ENCODE measurements around the gene CHSY3.
A peak's percentile ranks its signal among the peaks of the same experiment; 100 is the strongest.
"Not testable (repeated sequence)": the region's sequence is repeated elsewhere in the genome, so short reads cannot be mapped to it uniquely, and the experiment has no call there.

Gene CHSY3

DNA sequence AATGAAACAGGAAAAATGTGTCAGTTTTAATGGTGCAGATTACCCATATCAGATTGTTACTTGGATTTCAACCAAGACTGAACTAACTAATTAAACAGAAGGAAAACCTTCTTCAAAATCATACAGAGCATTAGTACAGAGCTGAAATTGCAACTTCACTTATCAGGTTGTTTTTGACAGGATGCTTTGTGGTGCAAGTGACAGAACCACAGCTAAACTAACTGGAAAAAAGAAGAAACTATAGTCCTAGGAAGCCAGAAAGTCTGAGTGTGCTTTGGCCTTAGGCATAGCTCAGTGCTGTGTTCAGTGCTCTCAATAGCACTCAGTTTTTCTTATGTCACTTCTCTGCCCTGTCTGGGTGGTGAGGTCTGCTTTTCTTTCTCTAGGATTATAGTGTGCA lies 267.4 kb downstream of the CHSY3 start:
- DNase-seq: no peak

DNA sequence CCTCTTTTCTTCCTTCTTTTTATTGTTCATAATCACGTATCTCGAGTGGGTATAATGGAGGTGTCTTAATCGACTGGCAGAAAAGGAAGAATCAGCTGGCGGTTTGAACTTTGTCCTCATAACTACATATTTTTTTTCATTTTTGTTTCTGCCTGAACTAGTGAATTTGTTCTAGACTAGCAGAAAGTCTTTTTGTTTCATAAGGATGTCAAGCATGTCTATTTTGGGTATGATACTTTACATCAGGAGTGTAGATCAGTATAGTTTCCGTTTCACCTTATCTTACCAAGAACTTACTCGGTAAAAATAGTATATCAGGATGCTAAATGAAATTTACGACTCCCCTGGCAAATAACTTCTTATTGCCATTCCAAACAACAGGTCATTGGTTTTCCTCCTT lies 278.9 kb downstream of the CHSY3 start:
- no peak for DNase-seq

DNA sequence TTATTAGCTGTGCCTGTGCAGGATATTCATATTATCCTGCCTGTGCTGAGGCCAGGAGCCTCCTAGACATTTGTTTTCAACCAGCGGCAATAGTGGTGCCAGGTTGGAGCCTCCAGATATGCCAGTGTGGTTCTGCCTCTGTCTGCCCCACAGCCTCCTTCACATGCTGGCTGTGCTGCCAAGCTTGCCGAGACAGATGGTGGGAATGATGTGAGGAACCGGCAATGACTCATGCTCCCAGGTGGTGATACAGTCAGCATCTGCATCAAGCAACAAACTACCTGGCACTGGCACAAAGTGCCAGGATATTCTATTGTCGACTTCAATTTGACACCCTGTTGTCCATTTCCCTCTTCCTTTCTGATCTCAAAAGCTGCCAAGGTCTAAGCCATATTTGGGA lies 285.7 kb downstream of the CHSY3 start:
- peak; percentile 1 for DNase-seq

DNA sequence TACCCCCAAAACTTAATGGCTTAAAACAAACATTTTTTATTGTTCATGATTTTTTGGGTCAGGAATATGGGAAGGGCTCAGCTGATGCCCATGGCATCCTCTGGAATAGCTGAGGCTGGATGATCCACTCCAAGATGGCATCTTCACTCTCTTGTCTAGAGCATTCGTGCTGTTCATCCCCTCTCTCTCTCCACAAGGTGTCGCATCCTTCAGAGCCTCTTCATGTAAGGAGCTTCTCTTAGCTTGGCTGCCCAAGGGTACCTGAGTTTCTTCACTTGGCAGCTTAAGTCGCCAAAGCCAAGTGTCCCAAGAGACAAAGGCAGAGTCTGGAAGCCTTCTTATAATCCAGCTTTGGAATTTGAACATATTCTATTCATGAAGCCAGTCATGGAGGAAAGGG lies 294.7 kb downstream of the CHSY3 start:
- peak; percentile 29 for DNase-seq

DNA sequence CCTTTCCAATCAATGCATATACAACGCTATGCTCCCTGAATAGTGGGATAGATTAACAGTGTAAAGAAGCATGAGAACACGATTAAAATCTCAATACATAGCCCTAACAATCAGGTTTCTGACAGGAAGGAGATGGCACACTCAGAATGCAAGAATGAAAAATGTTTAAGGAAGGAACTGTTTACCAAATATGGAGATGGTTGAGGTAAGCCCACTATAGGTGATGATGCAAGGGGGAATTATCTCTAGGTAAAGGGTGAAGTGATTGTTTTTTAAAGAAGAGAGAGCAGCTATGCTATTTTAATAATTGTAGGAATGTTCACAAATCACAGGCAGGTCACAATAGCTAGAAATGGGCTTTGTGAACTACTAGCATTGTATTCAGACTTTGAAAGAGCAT lies 302.4 kb downstream of the CHSY3 start:
- no peak for DNase-seq

DNA sequence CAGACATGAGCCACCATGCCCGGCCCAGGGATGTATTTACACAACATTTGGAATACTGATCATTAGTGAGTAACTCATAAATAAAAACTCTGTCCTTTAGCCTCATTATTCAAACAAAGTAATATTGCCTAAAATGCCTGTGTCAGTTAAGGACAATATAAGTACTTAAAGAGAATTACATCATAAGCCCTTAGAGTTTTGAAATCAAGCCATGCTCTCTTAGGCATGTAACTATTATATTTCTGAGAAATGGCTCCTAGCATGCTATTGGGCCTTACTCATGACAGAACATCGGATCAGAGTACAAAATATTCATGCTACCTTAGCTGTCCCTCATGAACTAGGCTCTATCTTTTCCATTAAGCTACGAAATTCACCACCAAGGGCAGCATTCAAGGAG lies 309.3 kb downstream of the CHSY3 start:
- peak; percentile 25 for DNase-seq

DNA sequence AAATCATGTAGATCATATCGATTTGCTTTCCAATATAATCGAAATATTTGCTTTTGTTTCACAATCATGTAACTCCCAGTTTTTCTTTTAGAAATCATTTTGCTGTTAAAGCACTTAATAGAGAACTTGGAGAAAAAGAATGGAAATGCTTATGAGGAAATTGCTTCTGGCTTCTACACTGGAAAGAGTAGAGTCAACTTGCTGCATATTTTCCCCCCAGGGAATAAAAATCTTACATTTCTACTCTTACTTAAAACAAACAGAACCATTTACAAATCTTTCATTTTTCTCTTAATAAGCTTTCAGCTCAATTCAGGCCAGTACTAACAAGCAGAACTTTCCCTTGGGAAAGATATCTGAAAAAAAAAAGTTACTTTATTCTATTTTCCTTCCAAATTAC lies 312.0 kb downstream of the CHSY3 start:
- no peak for DNase-seq

DNA sequence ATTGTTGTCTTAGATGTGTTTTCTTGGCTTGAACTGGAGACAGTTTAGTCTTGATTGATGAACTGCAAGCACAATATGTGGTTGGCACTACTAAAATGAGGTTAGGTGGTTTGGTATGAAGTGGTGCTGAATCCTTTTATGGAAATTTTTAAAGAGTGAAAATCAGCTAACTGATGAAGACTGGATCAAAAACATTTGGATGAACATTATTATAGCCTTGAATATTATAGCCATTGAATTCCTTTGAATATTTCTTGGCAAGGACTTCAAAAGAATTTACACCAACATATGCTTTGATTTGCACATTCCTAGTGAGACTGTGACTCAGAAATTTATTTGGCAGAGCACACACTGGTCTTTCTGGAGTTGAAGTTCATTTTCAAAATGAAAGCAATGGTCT lies 318.3 kb downstream of the CHSY3 start:
- peak; percentile 84 for DNase-seq

DNA sequence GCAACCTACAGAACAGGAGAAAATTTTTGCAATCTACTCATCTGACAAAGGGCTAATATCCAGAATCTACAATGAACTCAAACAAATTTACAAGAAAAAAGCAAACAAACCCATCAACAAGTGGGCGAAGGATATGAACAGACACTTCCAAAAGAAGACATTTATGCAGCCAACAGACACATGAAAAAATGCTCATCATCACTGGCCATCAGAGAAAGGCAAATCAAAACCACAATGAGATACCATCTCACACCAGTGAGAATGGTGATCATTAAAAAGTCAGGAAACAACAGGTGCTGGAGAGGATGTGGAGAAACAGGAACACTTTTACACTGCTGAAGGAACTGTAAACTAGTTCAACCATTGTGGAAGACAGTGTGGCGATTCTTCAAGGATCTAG lies 322.3 kb downstream of the CHSY3 start:
- not testable (repeated sequence) for DNase-seq

DNA sequence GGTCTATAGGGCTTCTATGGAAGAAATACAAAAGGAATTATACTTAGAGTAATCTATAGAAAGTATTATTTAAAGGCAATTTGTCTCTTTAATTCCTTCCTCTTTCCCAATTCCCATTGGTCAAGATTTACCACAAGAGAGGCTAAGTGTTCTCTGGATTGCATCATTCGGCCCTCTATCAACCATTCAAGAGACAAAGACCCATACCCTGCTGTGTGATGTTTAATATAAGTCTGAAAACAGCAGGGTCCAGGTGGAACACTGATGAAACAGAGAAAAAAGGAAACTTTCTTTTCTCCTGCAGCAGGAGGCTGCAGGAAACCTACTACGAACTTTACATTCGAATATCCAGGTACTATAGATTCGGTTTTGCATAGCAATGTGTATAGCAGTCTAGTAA lies 323.4 kb downstream of the CHSY3 start:
- no peak for DNase-seq

DNA sequence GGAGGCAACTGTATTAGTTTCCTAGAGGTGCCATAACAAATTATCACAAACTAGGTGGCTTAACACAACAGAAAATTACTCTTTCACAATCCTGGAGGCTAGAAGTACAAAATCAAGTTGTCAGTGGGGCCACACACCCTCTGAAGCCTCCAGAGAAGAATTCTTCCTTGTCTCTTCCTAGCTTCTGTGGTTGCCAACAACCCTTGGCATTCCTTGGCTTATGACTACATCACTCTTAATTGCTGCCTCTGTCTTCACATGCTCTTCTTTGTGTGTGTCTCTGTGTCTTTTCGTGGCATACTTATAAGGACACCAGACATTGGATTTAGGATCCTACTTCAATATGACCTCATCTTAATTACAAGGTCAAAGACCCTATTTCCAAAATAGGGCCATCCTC lies 327.5 kb downstream of the CHSY3 start:
- DNase-seq: peak; percentile 28

DNA sequence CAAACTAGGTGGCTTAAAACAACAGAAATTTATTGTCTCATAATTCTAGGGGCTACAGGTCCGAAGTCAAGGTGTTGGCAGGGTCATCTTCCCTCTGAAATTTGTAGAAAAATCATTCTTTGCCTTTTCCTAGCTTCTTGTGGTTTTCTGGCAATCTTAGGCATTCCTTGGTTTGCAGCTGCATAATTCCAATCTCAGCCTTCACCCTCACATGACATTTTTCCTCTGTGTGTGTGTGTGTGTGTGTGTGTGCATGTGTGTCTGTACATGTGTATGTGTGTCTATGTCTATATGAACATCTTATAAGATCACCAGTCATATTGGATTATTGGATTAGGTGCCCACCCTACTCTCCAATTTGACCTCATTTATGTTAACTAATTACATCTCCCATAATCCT lies 330.6 kb downstream of the CHSY3 start:
- DNase-seq: peak; percentile 68
